ENCODE measurements around the gene UIMC1. TPM values are rescaled to one million over a fixed set of nuclear protein-coding genes. Genes with fewer than 3 reads are reported as not detected.

UIMC1 gene
- polyA plus RNA-seq, 4 donors = 17.8 to 25.2 (median 21.8) TPM

- 86 to 89% (median 89%) methylated on average over 27 of the region's 27 CpGs for WGBS, 3 donors
- H3K27me3 ChIP-seq (ENCODE audit: control insufficient read depth in 3 of 3, insufficient read depth in 3 of 3, low read length in 3 of 3) = peaks cover 0 to 5% (median 0%) of the 10 kb centered on the region in 3 donors
- no peaks in the 10 kb centered on the region for H3K9me3 ChIP-seq (ENCODE audit: control insufficient read depth in 2 of 2, insufficient read depth in 1 of 2, low read depth in 1 of 2, low read length in 1 of 2)
- H3K4me1 ChIP-seq (ENCODE audit: control insufficient read depth in 3 of 3, insufficient read depth in 2 of 3, low read depth in 1 of 3, low read length in 2 of 3) = no peaks in the 10 kb centered on the region
- H3K27ac ChIP-seq (ENCODE audit: low read depth in 1 of 3, low read length in 2 of 3) = no peak overlapping the region
- no peaks in the 10 kb centered on the region for H3K36me3 ChIP-seq (ENCODE audit: control insufficient read depth in 3 of 3, insufficient read depth in 2 of 3, low read depth in 1 of 3, low read length in 3 of 3)
- DNase-seq (no peak), FAIRE-seq (no peak)
- H3K4me3 ChIP-seq (ENCODE audit: low read depth in 1 of 3, low read length in 3 of 3) = no peak overlapping the region
These were observed 118.3 kb downstream of the UIMC1 start for GRCh38 chr5:176888016-176888864.

- no peak for DNase-seq
- FAIRE-seq = no peak
- no peak overlapping the region for H3K27ac ChIP-seq (ENCODE audit: low read depth in 1 of 3, low read length in 2 of 3)
- H3K9me3 ChIP-seq (ENCODE audit: control insufficient read depth in 2 of 2, insufficient read depth in 1 of 2, low read depth in 1 of 2, low read length in 1 of 2) = no peaks in the 10 kb centered on the region
- H3K27me3 ChIP-seq (ENCODE audit: control insufficient read depth in 3 of 3, insufficient read depth in 3 of 3, low read length in 3 of 3) = peaks cover 0 to 3% (median 0%) of the 10 kb centered on the region in 3 donors
- H3K4me1 ChIP-seq (ENCODE audit: control insufficient read depth in 3 of 3, insufficient read depth in 2 of 3, low read depth in 1 of 3, low read length in 2 of 3) = no peaks in the 10 kb centered on the region
- no peaks in the 10 kb centered on the region for H3K36me3 ChIP-seq (ENCODE audit: control insufficient read depth in 3 of 3, insufficient read depth in 2 of 3, low read depth in 1 of 3, low read length in 3 of 3)
- WGBS, 3 donors = 84 to 87% (median 86%) methylated on average over 28 of the region's 28 CpGs
- H3K4me3 ChIP-seq (ENCODE audit: low read depth in 1 of 3, low read length in 3 of 3) = no peak overlapping the region
These were observed 119.2 kb downstream of the UIMC1 start for GRCh38 chr5:176887252-176887849.

GRCh38 chr5:176886336-176887251 is 120.0 kb downstream of the UIMC1 start:
- Histone ChIP-seq H3K27ac (ENCODE audit: low read depth in 1 of 3, low read length in 2 of 3) (no peak overlapping the region), H3K27me3 (ENCODE audit: control insufficient read depth in 3 of 3, insufficient read depth in 3 of 3, low read length in 3 of 3) (peaks cover 0 to 2% (median 0%) of the 10 kb centered on the region in 3 donors), H3K4me1 (ENCODE audit: control insufficient read depth in 3 of 3, insufficient read depth in 2 of 3, low read depth in 1 of 3, low read length in 2 of 3) (no peaks in the 10 kb centered on the region), H3K36me3 (ENCODE audit: control insufficient read depth in 3 of 3, insufficient read depth in 2 of 3, low read depth in 1 of 3, low read length in 3 of 3) (no peaks in the 10 kb centered on the region), H3K9me3 (ENCODE audit: control insufficient read depth in 2 of 2, insufficient read depth in 1 of 2, low read depth in 1 of 2, low read length in 1 of 2) (no peaks in the 10 kb centered on the region), H3K4me3 (ENCODE audit: low read depth in 1 of 3, low read length in 3 of 3) (no peak overlapping the region)
- whole genome bisulfite sequencing, 3 donors = 87 to 89% (median 89%) methylated on average over 13 of the region's 13 CpGs
- no peak for DNase-seq
- no peak for FAIRE-seq

GRCh38 chr5:176884571-176884890 is 122.0 kb downstream of the UIMC1 start:
- no peaks in the 10 kb centered on the region for H3K4me1 ChIP-seq (ENCODE audit: control insufficient read depth in 3 of 3, insufficient read depth in 2 of 3, low read depth in 1 of 3, low read length in 2 of 3)
- no peaks in the 10 kb centered on the region for H3K36me3 ChIP-seq (ENCODE audit: control insufficient read depth in 3 of 3, insufficient read depth in 2 of 3, low read depth in 1 of 3, low read length in 3 of 3)
- no peak for FAIRE-seq
- DNase-seq = no peak
- no peak overlapping the region for H3K4me3 ChIP-seq (ENCODE audit: low read depth in 1 of 3, low read length in 3 of 3)
- H3K27ac ChIP-seq (ENCODE audit: low read depth in 1 of 3, low read length in 2 of 3) = no peak overlapping the region
- WGBS, 3 donors = 52 to 59% (median 58%) methylated on average over 4 of the region's 4 CpGs
- peaks cover 0 to 2% (median 0%) of the 10 kb centered on the region in 3 donors for H3K27me3 ChIP-seq (ENCODE audit: control insufficient read depth in 3 of 3, insufficient read depth in 3 of 3, low read length in 3 of 3)
- no peaks in the 10 kb centered on the region for H3K9me3 ChIP-seq (ENCODE audit: control insufficient read depth in 2 of 2, insufficient read depth in 1 of 2, low read depth in 1 of 2, low read length in 1 of 2)

- 85 to 88% (median 88%) methylated on average over 17 of the region's 17 CpGs for WGBS, 3 donors
- FAIRE-seq (no peak), DNase-seq (no peak)
- Histone ChIP-seq H3K27me3 (ENCODE audit: control insufficient read depth in 3 of 3, insufficient read depth in 3 of 3, low read length in 3 of 3) (peaks cover 0 to 2% (median 0%) of the 10 kb centered on the region in 3 donors), H3K4me1 (ENCODE audit: control insufficient read depth in 3 of 3, insufficient read depth in 2 of 3, low read depth in 1 of 3, low read length in 2 of 3) (no peaks in the 10 kb centered on the region), H3K4me3 (ENCODE audit: low read depth in 1 of 3, low read length in 3 of 3) (no peak overlapping the region), H3K9me3 (ENCODE audit: control insufficient read depth in 2 of 2, insufficient read depth in 1 of 2, low read depth in 1 of 2, low read length in 1 of 2) (no peaks in the 10 kb centered on the region), H3K36me3 (ENCODE audit: control insufficient read depth in 3 of 3, insufficient read depth in 2 of 3, low read depth in 1 of 3, low read length in 3 of 3) (no peaks in the 10 kb centered on the region), H3K27ac (ENCODE audit: low read depth in 1 of 3, low read length in 2 of 3) (no peak overlapping the region)
These were observed 122.6 kb downstream of the UIMC1 start for GRCh38 chr5:176883700-176884570.

- DNase-seq (no peak), FAIRE-seq (no peak)
- Histone ChIP-seq H3K4me3 (ENCODE audit: low read depth in 1 of 3, low read length in 3 of 3) (no peak overlapping the region), H3K36me3 (ENCODE audit: control insufficient read depth in 3 of 3, insufficient read depth in 2 of 3, low read depth in 1 of 3, low read length in 3 of 3) (no peaks in the 10 kb centered on the region), H3K4me1 (ENCODE audit: control insufficient read depth in 3 of 3, insufficient read depth in 2 of 3, low read depth in 1 of 3, low read length in 2 of 3) (no peaks in the 10 kb centered on the region), H3K27ac (ENCODE audit: low read depth in 1 of 3, low read length in 2 of 3) (no peak overlapping the region), H3K9me3 (ENCODE audit: control insufficient read depth in 2 of 2, insufficient read depth in 1 of 2, low read depth in 1 of 2, low read length in 1 of 2) (no peaks in the 10 kb centered on the region), H3K27me3 (ENCODE audit: control insufficient read depth in 3 of 3, insufficient read depth in 3 of 3, low read length in 3 of 3) (peaks cover 0 to 3% (median 0%) of the 10 kb centered on the region in 3 donors)
- 54 to 68% (median 63%) methylated on average over 6 of the region's 6 CpGs for WGBS, 3 donors
These were observed 124.0 kb downstream of the UIMC1 start for GRCh38 chr5:176882567-176882903.

GRCh38 chr5:176881816-176882566 is 124.6 kb downstream of the UIMC1 start:
- DNase-seq = no peak
- H3K4me3 ChIP-seq (ENCODE audit: low read depth in 1 of 3, low read length in 3 of 3) = no peak overlapping the region
- H3K9me3 ChIP-seq (ENCODE audit: control insufficient read depth in 2 of 2, insufficient read depth in 1 of 2, low read depth in 1 of 2, low read length in 1 of 2) = no peaks in the 10 kb centered on the region
- H3K4me1 ChIP-seq (ENCODE audit: control insufficient read depth in 3 of 3, insufficient read depth in 2 of 3, low read depth in 1 of 3, low read length in 2 of 3) = no peaks in the 10 kb centered on the region
- H3K27ac ChIP-seq (ENCODE audit: low read depth in 1 of 3, low read length in 2 of 3) = no peak overlapping the region
- FAIRE-seq = no peak
- no peaks in the 10 kb centered on the region for H3K36me3 ChIP-seq (ENCODE audit: control insufficient read depth in 3 of 3, insufficient read depth in 2 of 3, low read depth in 1 of 3, low read length in 3 of 3)
- 85 to 87% (median 85%) methylated on average over 25 of the region's 25 CpGs for WGBS, 3 donors
- H3K27me3 ChIP-seq (ENCODE audit: control insufficient read depth in 3 of 3, insufficient read depth in 3 of 3, low read length in 3 of 3) = peaks cover 0 to 5% (median 0%) of the 10 kb centered on the region in 3 donors

All from small intestine (tissue), 7 donors.